ENCODE results near the gene TSHZ2.

DNA sequence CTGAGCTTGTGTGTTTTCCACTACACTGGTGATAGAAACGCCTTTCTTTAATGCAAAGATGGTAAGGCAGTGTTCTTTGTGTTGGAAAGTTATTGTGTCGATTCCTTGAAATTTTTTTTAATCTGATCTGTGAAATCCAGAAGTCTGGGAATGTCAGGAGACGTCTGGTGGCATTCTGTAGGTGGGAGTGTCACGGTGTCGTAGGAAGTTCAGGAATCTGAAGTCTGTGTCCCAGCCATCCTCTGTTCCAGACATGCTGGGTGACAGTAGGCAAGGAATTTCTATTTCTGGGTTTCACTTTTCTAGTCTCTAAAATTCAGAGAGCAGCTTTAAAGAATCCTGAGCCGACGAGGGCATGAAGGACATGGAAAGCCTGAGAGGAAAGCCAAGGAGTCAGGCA lies 397.7 kb downstream of the TSHZ2 start:
- no peak for TF ChIP-seq EZH2 (IDR thresholded peaks at IDR 0.05; ENCODE audit: insufficient read depth, low read length)
- TF ChIP-seq, protein P1, sequence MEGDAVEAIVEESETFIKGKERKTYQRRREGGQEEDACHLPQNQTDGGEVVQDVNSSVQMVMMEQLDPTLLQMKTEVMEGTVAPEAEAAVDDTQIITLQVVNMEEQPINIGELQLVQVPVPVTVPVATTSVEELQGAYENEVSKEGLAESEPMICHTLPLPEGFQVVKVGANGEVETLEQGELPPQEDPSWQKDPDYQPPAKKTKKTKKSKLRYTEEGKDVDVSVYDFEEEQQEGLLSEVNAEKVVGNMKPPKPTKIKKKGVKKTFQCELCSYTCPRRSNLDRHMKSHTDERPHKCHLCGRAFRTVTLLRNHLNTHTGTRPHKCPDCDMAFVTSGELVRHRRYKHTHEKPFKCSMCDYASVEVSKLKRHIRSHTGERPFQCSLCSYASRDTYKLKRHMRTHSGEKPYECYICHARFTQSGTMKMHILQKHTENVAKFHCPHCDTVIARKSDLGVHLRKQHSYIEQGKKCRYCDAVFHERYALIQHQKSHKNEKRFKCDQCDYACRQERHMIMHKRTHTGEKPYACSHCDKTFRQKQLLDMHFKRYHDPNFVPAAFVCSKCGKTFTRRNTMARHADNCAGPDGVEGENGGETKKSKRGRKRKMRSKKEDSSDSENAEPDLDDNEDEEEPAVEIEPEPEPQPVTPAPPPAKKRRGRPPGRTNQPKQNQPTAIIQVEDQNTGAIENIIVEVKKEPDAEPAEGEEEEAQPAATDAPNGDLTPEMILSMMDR (IDR thresholded peaks at IDR 0.05; ENCODE audit: insufficient read depth, low read depth, low read length), result no peak

All from astrocyte (in vitro differentiated cells and primary cell).